WTC11 (cell line): Measurements from ENCODE around the gene FAM13A. TPM values are rescaled to one million over a fixed set of nuclear protein-coding genes. Genes with fewer than 3 reads are reported as not detected.

Source experiments
- ATAC-seq: fragments of 200-7000 bp; cut with Tn5 transposase; 2 replicates; pipeline ENCODE4 v1.10.0; 2021; ENCODE audit warnings: mild to moderate bottlenecking, moderate library complexity
- CTCF ChIA-PET: fragments of 300-600 bp; sonication (Branson Sonifier 250); formaldehyde crosslinking; loops from one replicate; lab custom pipeline; 2021; ENCODE audit warnings: antibody characterized with exemption; lab: Charles Lee
- POLR2A ChIA-PET: fragments of 350-600 bp; sonication (Branson Sonifier 250); formaldehyde crosslinking; loops from one replicate; lab custom pipeline; 2021; ENCODE audit warnings: antibody characterized with exemption; lab: Charles Lee
- DNase-seq: peaks from one replicate; pipeline ENCODE4 v3.0.0; 2021; ENCODE audit warnings: low spot score
- H3K27ac Mint-ChIP-seq: 2 replicates; pipeline ENCODE4 v1.8.0; 2021; ENCODE audit warnings: mixed read lengths
- H3K27me3 Mint-ChIP-seq: 2 replicates; pipeline ENCODE4 v1.8.0; 2021; ENCODE audit warnings: low read depth, mild to moderate bottlenecking, moderate library complexity, mixed read lengths
- H3K36me3 Mint-ChIP-seq: 2 replicates; pipeline ENCODE4 v1.8.0; 2021; ENCODE audit warnings: mixed read lengths
- H3K4me1 Mint-ChIP-seq: 2 replicates; pipeline ENCODE4 v1.8.0; 2022; ENCODE audit warnings: mixed read lengths
- H3K4me3 Mint-ChIP-seq: 2 replicates; pipeline ENCODE4 v1.8.0; 2021; ENCODE audit warnings: mild to moderate bottlenecking, moderate library complexity, mixed read lengths
- H3K9me3 Mint-ChIP-seq: 2 replicates; pipeline ENCODE4 v1.8.0; 2021; ENCODE audit warnings: mixed read lengths
- E2F1 ChIP-seq: sonication (generic); formaldehyde crosslinking; IDR thresholded peaks from 2 replicates; pipeline ENCODE4 v1.8.0; 2022; ENCODE audit warnings: mild to moderate bottlenecking, missing genetic modification reagents
- E2F5 ChIP-seq: sonication (generic); formaldehyde crosslinking; IDR thresholded peaks from 2 replicates; pipeline ENCODE4 v1.8.1; 2022; ENCODE audit warnings: mild to moderate bottlenecking, moderate library complexity, missing genetic modification reagents
- ERG ChIP-seq: fragments of 250-450 bp; sonication (Bioruptor Pico); IDR thresholded peaks from 2 replicates; pipeline ENCODE4 v1.8.0; 2021; ENCODE audit warnings: mild to moderate bottlenecking
- FOXP1 ChIP-seq: sonication (generic); formaldehyde crosslinking; IDR thresholded peaks from 2 replicates; pipeline ENCODE4 v1.8.0; 2022; ENCODE audit warnings: missing genetic modification reagents, mild to moderate bottlenecking, moderate library complexity, borderline replicate concordance
- GTF2I ChIP-seq: fragments of 250-450 bp; sonication (Bioruptor Pico); conservative IDR thresholded peaks from 2 replicates; pipeline ENCODE4 v1.4.0; 2021; ENCODE audit warnings: mild to moderate bottlenecking
- HMGA2 ChIP-seq: fragments of 250-450 bp; sonication (Bioruptor Pico); IDR thresholded peaks from 2 replicates; pipeline ENCODE4 v1.4.0; 2021; ENCODE audit warnings: mild to moderate bottlenecking, moderate library complexity
- KAT7 ChIP-seq: sonication (generic); formaldehyde crosslinking; IDR thresholded peaks from 2 replicates; pipeline ENCODE4 v1.8.1; 2023; ENCODE audit warnings: missing genetic modification reagents, mild to moderate bottlenecking, borderline replicate concordance
- MXD4 ChIP-seq: fragments of 250-450 bp; sonication (Bioruptor Pico); IDR thresholded peaks from 2 replicates; pipeline ENCODE4 v1.8.0; 2021; ENCODE audit warnings: mild to moderate bottlenecking, moderate library complexity, borderline replicate concordance
- SMAD4 ChIP-seq: sonication (generic); formaldehyde crosslinking; IDR thresholded peaks from 2 replicates; pipeline ENCODE4 v1.8.0; 2022; ENCODE audit warnings: mild to moderate bottlenecking, missing genetic modification reagents
- SP1 ChIP-seq: sonication (generic); formaldehyde crosslinking; conservative IDR thresholded peaks from 2 replicates; pipeline ENCODE4 v1.8.1; 2022; ENCODE audit warnings: missing genetic modification reagents
- TEAD1 ChIP-seq: sonication (generic); formaldehyde crosslinking; IDR thresholded peaks from 2 replicates; pipeline ENCODE4 v1.8.0; 2022; ENCODE audit warnings: mild to moderate bottlenecking, missing genetic modification reagents
- TP53 ChIP-seq: sonication (generic); formaldehyde crosslinking; IDR thresholded peaks from 2 replicates; pipeline ENCODE4 v1.8.1; 2023; ENCODE audit warnings: mild to moderate bottlenecking, missing genetic modification reagents
- USF1 ChIP-seq: sonication (generic); formaldehyde crosslinking; IDR thresholded peaks from 2 replicates; pipeline ENCODE4 v1.8.0; 2022; ENCODE audit warnings: mild to moderate bottlenecking, missing genetic modification reagents
- ZNF671 ChIP-seq: fragments of 250-450 bp; sonication (Bioruptor Pico); IDR thresholded peaks from 2 replicates; pipeline ENCODE4 v1.8.0; 2021; ENCODE audit warnings: mild to moderate bottlenecking
- total RNA-seq: library from RNA; stranded (reverse); gene quantifications from 3 replicates; pipeline ENCODE4 v1.2.3, GENCODE V29; 2021
- TF ChIP-seq, protein P1 (sequence below): fragments of 250-450 bp; sonication (Bioruptor Pico); IDR thresholded peaks from 2 replicates; pipeline ENCODE4 v1.9.0; 2021; ENCODE audit warnings: mild to moderate bottlenecking
- TF ChIP-seq, protein P2 (sequence below): sonication (generic); formaldehyde crosslinking; IDR thresholded peaks from 2 replicates; pipeline ENCODE4 v1.8.0; 2022; ENCODE audit warnings: mild to moderate bottlenecking, missing genetic modification reagents
- TF ChIP-seq, protein P3 (sequence below): fragments of 250-450 bp; sonication (Bioruptor Pico); IDR thresholded peaks from 2 replicates; pipeline ENCODE4 v1.9.0; 2021; ENCODE audit warnings: moderate library complexity, mild to moderate bottlenecking, inconsistent platforms, borderline replicate concordance
- TF ChIP-seq, protein P4 (sequence below): sonication (generic); formaldehyde crosslinking; IDR thresholded peaks from 2 replicates; pipeline ENCODE4 v1.8.0; 2023; ENCODE audit warnings: mild to moderate bottlenecking, missing genetic modification reagents
- TF ChIP-seq, protein P5 (sequence below): sonication (generic); formaldehyde crosslinking; IDR thresholded peaks from 2 replicates; pipeline ENCODE4 v1.8.1; 2022; ENCODE audit warnings: low read depth, mild to moderate bottlenecking, moderate library complexity, missing genetic modification reagents, borderline replicate concordance

FAM13A gene
- total RNA-seq, 1 experiment from 2014 or later, result 14.6 TPM

DNA sequence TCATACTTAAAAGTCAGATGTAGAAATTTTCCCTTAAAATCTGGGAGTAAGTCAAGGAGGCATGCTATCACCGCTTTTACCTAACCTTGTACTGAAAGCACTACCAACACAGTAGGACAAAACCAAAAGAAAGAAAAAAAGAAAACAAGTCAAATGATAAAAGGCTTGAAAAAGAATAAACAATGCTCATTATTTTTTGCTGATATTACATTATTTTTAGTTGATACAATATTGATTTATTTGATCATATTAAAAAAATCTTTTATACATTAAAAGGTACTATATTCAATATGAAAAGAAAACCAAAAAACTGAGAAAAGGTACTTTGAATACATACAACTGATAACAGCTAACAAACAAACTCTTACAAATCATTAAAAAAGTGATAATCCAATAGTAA is 164.3 kb downstream of the FAM13A start:
- TF ChIP-seq, protein P1, sequence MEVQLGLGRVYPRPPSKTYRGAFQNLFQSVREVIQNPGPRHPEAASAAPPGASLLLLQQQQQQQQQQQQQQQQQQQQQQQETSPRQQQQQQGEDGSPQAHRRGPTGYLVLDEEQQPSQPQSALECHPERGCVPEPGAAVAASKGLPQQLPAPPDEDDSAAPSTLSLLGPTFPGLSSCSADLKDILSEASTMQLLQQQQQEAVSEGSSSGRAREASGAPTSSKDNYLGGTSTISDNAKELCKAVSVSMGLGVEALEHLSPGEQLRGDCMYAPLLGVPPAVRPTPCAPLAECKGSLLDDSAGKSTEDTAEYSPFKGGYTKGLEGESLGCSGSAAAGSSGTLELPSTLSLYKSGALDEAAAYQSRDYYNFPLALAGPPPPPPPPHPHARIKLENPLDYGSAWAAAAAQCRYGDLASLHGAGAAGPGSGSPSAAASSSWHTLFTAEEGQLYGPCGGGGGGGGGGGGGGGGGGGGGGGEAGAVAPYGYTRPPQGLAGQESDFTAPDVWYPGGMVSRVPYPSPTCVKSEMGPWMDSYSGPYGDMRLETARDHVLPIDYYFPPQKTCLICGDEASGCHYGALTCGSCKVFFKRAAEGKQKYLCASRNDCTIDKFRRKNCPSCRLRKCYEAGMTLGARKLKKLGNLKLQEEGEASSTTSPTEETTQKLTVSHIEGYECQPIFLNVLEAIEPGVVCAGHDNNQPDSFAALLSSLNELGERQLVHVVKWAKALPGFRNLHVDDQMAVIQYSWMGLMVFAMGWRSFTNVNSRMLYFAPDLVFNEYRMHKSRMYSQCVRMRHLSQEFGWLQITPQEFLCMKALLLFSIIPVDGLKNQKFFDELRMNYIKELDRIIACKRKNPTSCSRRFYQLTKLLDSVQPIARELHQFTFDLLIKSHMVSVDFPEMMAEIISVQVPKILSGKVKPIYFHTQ, result no peak
- TF ChIP-seq, protein P2, sequence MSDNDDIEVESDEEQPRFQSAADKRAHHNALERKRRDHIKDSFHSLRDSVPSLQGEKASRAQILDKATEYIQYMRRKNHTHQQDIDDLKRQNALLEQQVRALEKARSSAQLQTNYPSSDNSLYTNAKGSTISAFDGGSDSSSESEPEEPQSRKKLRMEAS (CRISPR knock-in tag), result no peak
- TF ChIP-seq SMAD4 (CRISPR knock-in tag) (no peak), HMGA2 (CRISPR knock-in tag) (no peak), E2F5 (CRISPR knock-in tag) (no peak), FOXP1 (CRISPR knock-in tag) (no peak)
- TF ChIP-seq, protein P3, sequence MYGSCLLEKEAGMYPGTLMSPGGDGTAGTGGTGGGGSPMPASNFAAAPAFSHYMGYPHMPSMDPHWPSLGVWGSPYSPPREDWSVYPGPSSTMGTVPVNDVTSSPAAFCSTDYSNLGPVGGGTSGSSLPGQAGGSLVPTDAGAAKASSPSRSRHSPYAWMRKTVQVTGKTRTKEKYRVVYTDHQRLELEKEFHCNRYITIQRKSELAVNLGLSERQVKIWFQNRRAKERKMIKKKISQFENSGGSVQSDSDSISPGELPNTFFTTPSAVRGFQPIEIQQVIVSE, result no peak
- Mint-ChIP-seq H3K9me3 (peaks cover 4% of the 10 kb centered on the region; the same call in 1 of the 2 replicates), H3K27ac (no peak overlapping the region), H3K4me3 (no peak overlapping the region), H3K36me3 (peaks cover 5% of the 10 kb centered on the region; the same call in 1 of the 2 replicates), H3K27me3 (no peaks in the 10 kb centered on the region), H3K4me1 (peaks cover 4% of the 10 kb centered on the region; the same call in 1 of the 2 replicates)
- ChIA-PET CTCF (interaction anchor here (0.6 kb wide), 1 partner anchor 11 kb away, joined by 3 read pairs; no protein-coding TSS in a partner anchor), POLR2A (no interaction called here)
- ATAC-seq (no peak), DNase-seq (no peak)

DNA sequence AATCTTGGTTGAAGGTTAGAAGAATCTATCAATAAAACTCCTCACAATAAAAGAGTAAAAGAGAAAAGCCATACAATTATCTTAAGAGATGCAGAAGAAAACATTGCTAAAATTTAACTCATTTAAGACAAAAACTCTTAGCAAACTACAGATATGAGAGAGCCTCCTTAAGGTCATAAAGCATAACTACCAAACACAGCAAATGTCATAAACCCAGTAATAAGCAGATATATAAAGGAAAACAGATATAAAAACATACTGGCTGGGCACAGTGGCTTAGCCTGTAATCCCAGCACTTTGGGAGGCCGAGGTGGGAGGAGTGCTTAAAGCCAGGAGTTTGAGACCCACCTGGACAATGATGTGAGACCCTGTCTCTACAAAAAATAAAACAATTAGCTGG is 165.3 kb downstream of the FAM13A start:
- no peaks in the 10 kb centered on the region for H3K27me3 Mint-ChIP-seq
- H3K9me3 Mint-ChIP-seq, result peaks cover 2% of the 10 kb centered on the region; the same call in 1 of the 2 replicates
- ChIA-PET CTCF (interaction anchor here (0.7 kb wide), 1 partner anchor 41 kb away, joined by 6 read pairs; no protein-coding TSS in a partner anchor), POLR2A (interaction anchor here (0.7 kb wide), 1 partner anchor 71 kb away, joined by 3 read pairs; no protein-coding TSS in a partner anchor)
- no peak for ATAC-seq
- no peak for DNase-seq
- H3K27ac Mint-ChIP-seq, result no peak overlapping the region
- H3K4me1 Mint-ChIP-seq, result peaks cover 4% of the 10 kb centered on the region; the same call in 1 of the 2 replicates
- peaks cover 2% of the 10 kb centered on the region; the same call in 1 of the 2 replicates for H3K36me3 Mint-ChIP-seq
- H3K4me3 Mint-ChIP-seq, result no peak overlapping the region
- TF ChIP-seq MXD4 (CRISPR knock-in tag) (no peak), TP53 (CRISPR knock-in tag) (no peak), TEAD1 (CRISPR knock-in tag) (no peak), ERG (CRISPR knock-in tag) (no peak), KAT7 (no peak), ZNF671 (CRISPR knock-in tag) (no peak), USF1 (CRISPR knock-in tag) (no peak), SP1 (CRISPR knock-in tag) (no peak), GTF2I (CRISPR knock-in tag) (no peak), E2F1 (CRISPR knock-in tag) (no peak), HMGA2 (CRISPR knock-in tag) (no peak)
- TF ChIP-seq, protein P4, sequence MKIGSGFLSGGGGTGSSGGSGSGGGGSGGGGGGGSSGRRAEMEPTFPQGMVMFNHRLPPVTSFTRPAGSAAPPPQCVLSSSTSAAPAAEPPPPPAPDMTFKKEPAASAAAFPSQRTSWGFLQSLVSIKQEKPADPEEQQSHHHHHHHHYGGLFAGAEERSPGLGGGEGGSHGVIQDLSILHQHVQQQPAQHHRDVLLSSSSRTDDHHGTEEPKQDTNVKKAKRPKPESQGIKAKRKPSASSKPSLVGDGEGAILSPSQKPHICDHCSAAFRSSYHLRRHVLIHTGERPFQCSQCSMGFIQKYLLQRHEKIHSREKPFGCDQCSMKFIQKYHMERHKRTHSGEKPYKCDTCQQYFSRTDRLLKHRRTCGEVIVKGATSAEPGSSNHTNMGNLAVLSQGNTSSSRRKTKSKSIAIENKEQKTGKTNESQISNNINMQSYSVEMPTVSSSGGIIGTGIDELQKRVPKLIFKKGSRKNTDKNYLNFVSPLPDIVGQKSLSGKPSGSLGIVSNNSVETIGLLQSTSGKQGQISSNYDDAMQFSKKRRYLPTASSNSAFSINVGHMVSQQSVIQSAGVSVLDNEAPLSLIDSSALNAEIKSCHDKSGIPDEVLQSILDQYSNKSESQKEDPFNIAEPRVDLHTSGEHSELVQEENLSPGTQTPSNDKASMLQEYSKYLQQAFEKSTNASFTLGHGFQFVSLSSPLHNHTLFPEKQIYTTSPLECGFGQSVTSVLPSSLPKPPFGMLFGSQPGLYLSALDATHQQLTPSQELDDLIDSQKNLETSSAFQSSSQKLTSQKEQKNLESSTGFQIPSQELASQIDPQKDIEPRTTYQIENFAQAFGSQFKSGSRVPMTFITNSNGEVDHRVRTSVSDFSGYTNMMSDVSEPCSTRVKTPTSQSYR (CRISPR knock-in tag), result no peak
- TF ChIP-seq, protein P5, sequence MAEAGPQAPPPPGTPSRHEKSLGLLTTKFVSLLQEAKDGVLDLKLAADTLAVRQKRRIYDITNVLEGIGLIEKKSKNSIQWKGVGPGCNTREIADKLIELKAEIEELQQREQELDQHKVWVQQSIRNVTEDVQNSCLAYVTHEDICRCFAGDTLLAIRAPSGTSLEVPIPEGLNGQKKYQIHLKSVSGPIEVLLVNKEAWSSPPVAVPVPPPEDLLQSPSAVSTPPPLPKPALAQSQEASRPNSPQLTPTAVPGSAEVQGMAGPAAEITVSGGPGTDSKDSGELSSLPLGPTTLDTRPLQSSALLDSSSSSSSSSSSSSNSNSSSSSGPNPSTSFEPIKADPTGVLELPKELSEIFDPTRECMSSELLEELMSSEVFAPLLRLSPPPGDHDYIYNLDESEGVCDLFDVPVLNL (CRISPR knock-in tag), result no peak
- TF ChIP-seq, protein P1, result no peak
